Lower lobe of right lung (tissue), 2 donors: ENCODE results near the gene SLA2. TPM values are rescaled to one million over a fixed set of nuclear protein-coding genes. Genes with fewer than 3 reads are reported as not detected.
"Not testable (repeated sequence)": the region's sequence is repeated elsewhere in the genome, so short reads cannot be mapped to it uniquely, and the experiment has no call there.

Experiments used
- ATAC-seq, 2 donors: fragments of 200-7000 bp; cut with Tn5 transposase; one replicate each; pipeline ENCODE4 v1.9.1; 2020 to 2022; ENCODE audit warnings: mild to moderate bottlenecking in 2 of 2, moderate library complexity in 2 of 2
- DNase-seq: peaks from one replicate; pipeline ENCODE4 v3.0.0-alpha.2; 2020
- H3K27ac ChIP-seq: fragments of 200-600 bp; one replicate; pipeline ENCODE4 v1.8.0; 2022
- H3K27me3 ChIP-seq: fragments of 200-600 bp; one replicate; pipeline ENCODE4 v1.8.0; 2022; ENCODE audit warnings: low read depth
- H3K36me3 ChIP-seq: fragments of 200-600 bp; one replicate; pipeline ENCODE4 v1.8.0; 2022; ENCODE audit warnings: mild to moderate bottlenecking
- H3K4me1 ChIP-seq: fragments of 200-600 bp; one replicate; pipeline ENCODE4 v1.8.0; 2022
- H3K4me3 ChIP-seq: fragments of 200-600 bp; one replicate; pipeline ENCODE4 v1.8.0; 2022; ENCODE audit warnings: mild to moderate bottlenecking
- H3K9me3 ChIP-seq: fragments of 200-600 bp; one replicate; pipeline ENCODE4 v1.8.0; 2022
- intact Hi-C: fragments of 100-400 bp; cut with DNase I; formaldehyde crosslinking; loops from one replicate; pipeline ENCODE4 v1.11.0; 2022
- total RNA-seq: library from RNA; stranded (reverse); fragmentation: NEBNext Ultra II Directional; extraction: Animal tissue kit (Norgen Biotek cat#: 25700); gene quantifications from one replicate; pipeline ENCODE4 v1.2.1, GENCODE V29; 2021
- TF ChIP-seq, protein P1 (sequence below): fragments of 200-600 bp; IDR thresholded peaks from one replicate; pipeline ENCODE4 v1.8.0; 2022; ENCODE audit warnings: antibody characterized with exemption, mild to moderate bottlenecking
- donor health status: DM: no; HTN: yes; CAD: no; lungs with severe emphysema.

Gene SLA2
- total RNA-seq, 1 donor from 2014 or later: 1.4 TPM

DNA sequence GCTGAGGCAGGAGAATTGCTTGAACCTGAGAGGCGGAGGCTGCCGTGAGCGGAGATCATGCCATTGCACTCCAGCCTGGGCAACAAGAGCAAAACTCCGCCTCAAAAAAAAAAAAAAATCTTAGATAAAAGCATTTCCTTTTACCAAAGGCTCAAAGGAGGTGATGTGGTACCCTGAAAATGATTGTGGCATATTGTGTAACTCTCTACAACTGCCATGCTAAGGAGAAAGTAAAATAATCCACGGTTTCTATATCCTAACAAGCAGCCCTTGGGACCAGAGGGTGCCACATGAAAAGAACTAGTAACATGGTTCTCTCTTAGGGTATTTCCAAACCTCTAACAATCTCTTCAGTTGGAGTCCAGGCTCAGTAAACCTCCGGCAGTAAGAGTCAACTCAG is 38.8 kb upstream of the SLA2 start:
- no peak for ATAC-seq
- no peaks in the 10 kb centered on the region for H3K9me3 ChIP-seq
- intact Hi-C loops: no loop called here
- H3K36me3 ChIP-seq: peaks cover 77% of the 10 kb centered on the region
- H3K4me3 ChIP-seq: no peak overlapping the region
- no peaks in the 10 kb centered on the region for H3K27me3 ChIP-seq
- TF ChIP-seq, protein P1, sequence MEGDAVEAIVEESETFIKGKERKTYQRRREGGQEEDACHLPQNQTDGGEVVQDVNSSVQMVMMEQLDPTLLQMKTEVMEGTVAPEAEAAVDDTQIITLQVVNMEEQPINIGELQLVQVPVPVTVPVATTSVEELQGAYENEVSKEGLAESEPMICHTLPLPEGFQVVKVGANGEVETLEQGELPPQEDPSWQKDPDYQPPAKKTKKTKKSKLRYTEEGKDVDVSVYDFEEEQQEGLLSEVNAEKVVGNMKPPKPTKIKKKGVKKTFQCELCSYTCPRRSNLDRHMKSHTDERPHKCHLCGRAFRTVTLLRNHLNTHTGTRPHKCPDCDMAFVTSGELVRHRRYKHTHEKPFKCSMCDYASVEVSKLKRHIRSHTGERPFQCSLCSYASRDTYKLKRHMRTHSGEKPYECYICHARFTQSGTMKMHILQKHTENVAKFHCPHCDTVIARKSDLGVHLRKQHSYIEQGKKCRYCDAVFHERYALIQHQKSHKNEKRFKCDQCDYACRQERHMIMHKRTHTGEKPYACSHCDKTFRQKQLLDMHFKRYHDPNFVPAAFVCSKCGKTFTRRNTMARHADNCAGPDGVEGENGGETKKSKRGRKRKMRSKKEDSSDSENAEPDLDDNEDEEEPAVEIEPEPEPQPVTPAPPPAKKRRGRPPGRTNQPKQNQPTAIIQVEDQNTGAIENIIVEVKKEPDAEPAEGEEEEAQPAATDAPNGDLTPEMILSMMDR: no peak
- H3K4me1 ChIP-seq: no peaks in the 10 kb centered on the region
- no peak overlapping the region for H3K27ac ChIP-seq
- no peak for DNase-seq

- Histone ChIP-seq H3K4me1 (no peaks in the 10 kb centered on the region), H3K27ac (no peak overlapping the region), H3K27me3 (no peaks in the 10 kb centered on the region), H3K9me3 (no peaks in the 10 kb centered on the region), H3K36me3 (peaks cover 69% of the 10 kb centered on the region), H3K4me3 (no peak overlapping the region)
- ATAC-seq (no peak), DNase-seq (no peak)
- TF ChIP-seq, protein P1: no peak
- intact Hi-C loops: no loop called here
Measured at GRCh38 chr20:36682311-36682710, 36.3 kb upstream of the SLA2 start.

DNA sequence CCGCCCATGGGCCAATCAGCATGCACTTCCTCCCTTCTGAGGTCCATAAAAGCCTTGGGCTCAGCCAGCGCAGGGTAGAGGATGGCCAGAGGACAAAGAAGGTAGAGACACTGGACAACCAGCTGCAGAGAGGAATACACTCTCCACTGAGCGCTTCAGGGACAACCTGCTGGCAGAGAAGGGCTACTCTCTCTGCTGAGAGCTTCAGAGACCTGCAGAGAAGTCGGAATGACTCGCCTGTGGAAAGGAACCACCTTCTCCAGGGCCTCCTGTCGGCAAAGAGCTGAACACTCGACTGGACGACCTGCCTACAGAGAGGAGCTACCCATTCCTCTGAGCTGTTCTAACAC is 31.4 kb upstream of the SLA2 start:
- Histone ChIP-seq H3K27me3 (no peaks in the 10 kb centered on the region), H3K4me1 (no peaks in the 10 kb centered on the region), H3K4me3 (no peak overlapping the region), H3K27ac (no peak overlapping the region), H3K9me3 (no peaks in the 10 kb centered on the region), H3K36me3 (peaks cover 36% of the 10 kb centered on the region)
- DNase-seq (no peak), ATAC-seq (no peak)
- TF ChIP-seq, protein P1: no peak
- intact Hi-C loops: no loop called here

DNA sequence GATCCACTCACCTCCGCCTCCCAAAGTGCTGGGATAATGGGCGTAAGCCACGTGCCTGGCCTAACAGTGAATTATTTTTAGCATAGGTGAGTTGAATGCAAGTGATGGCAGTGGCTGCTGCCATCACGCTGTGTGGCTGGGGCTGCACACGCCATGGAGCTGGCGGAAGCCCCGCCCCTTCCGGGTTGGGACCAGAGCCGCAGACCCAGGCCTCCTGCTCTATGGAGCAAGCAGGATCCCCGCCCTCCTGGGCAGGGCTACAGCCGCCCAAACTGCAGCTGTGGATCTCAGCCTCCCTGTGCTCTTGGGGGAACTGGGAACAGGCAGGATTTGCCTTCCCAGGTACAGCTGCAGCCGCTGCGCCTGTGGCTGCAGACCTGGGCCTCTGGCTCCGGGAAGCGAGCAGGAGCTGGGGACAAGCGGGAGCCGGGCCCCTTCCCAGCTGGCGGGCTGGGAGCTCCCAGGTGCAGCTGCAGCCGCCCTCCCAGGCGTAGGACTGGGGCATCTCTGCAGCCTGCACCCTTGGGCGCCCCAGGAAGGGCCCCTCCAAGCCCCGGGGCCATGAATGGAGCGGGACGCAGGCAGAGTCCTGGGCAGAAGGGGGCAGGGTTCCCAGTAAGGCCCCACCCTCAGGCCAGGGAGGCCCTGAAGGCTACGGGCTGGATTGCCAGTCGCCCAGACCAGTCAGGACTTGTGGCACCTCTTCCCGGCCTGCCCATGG is 30.9 kb upstream of the SLA2 start:
- H3K27ac ChIP-seq: no peak overlapping the region
- no peak for DNase-seq
- H3K4me3 ChIP-seq: no peak overlapping the region
- TF ChIP-seq, protein P1: no peak
- no peaks in the 10 kb centered on the region for H3K9me3 ChIP-seq
- H3K36me3 ChIP-seq: peaks cover 31% of the 10 kb centered on the region
- intact Hi-C loops: no loop called here
- H3K4me1 ChIP-seq: no peaks in the 10 kb centered on the region
- no peaks in the 10 kb centered on the region for H3K27me3 ChIP-seq
- ATAC-seq: no peak

GRCh38 chr20:36675545-36675944 is 29.5 kb upstream of the SLA2 start:
- H3K27ac ChIP-seq, DNase-seq, intact Hi-C loops, H3K27me3 ChIP-seq, H3K4me1 ChIP-seq, H3K4me3 ChIP-seq, H3K9me3 ChIP-seq, ATAC-seq: not testable (repeated sequence)
- H3K36me3 ChIP-seq: peaks cover 27% of the 10 kb centered on the region

GRCh38 chr20:36672991-36673390 is 27.0 kb upstream of the SLA2 start:
- no peaks in the 10 kb centered on the region for H3K27me3 ChIP-seq

More at GRCh38 chr20:36672991-36673390, 27.0 kb upstream of the SLA2 start:
- TF ChIP-seq, protein P1: no peak
- ATAC-seq (no peak), DNase-seq (no peak)
- Histone ChIP-seq H3K4me3 (no peak overlapping the region), H3K9me3 (no peaks in the 10 kb centered on the region), H3K4me1 (no peaks in the 10 kb centered on the region), H3K27ac (no peak overlapping the region), H3K36me3 (peaks cover 31% of the 10 kb centered on the region)
- intact Hi-C loops: no loop called here
